GM18498 (cell line): Measurements from ENCODE around the gene SMIM9.
"Not testable (repeated sequence)": the region's sequence is repeated elsewhere in the genome, so short reads cannot be mapped to it uniquely, and the experiment has no call there.

Experiments
- ATAC-seq: cut with Tn5 transposase; IDR thresholded peaks from one replicate; pipeline ENCODE4 v1.9.1; 2021; ENCODE audit warnings: mild to moderate bottlenecking, moderate library complexity; ENCODE audit not compliant: unreplicated experiment

The SMIM9 gene

DNA sequence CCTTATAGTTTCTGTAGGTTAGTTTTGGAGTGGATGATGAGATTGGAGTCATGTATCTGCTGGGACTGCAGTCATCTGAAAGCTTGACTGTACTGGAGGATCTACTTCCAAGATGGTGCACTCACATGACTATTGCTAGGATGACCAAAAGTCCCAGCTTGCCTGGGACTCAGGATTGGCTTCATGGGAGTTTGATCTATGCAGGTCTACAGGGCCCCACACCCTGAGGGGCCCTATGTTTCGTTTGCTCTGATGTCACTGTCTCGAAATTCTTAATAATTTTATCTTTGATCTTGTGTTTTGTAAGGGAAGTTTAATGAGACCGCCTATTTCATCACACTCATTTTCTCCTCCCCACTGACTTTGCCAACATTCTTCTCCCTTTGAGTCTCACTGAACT lies at the start of gene SMIM9:
Gene SMIM9, minus strand, starts transcription at position 101 of the 400 bp plus-strand sequence. CDS start 3,806 bp downstream, outside the sequence.
- no peak for ATAC-seq

DNA sequence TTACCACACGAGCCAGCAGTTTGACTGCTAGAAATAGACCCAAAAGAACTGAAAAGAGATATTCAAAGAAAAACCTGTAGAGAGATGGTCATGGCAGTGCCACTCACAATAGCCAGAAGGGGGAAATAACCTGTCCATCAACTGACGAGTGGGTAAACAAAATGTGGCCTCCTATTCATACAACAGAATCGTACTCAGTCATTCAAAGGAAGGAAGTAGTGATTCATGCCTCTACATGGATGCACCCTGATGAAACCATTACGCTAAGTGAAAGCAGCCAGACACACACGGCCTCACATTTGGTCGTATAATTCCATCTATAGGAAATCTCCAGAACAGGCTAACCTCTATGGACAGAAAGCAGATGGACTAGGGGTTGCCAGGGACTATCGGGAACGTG lies 49.6 kb upstream of the SMIM9 start:
- not testable (repeated sequence) for ATAC-seq

DNA sequence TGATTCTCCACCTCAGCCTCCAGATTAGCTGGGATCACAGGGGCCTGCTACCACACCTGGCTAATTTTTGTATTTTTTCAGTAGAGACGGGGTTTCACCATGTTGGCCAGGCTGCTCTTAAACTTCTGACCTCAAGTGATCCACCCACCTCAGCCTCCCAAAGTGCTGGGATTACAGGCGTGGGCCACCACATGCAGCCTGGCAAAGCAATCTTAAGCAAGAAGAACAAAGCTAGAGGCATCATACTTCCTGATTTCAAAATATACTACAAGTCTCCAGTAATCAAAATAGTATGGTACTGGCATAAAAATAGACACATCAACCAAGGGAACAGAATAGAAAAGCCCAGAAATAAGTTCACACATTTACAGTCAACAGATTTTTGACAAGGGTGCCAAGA lies 38.9 kb upstream of the SMIM9 start:
- no peak for ATAC-seq

DNA sequence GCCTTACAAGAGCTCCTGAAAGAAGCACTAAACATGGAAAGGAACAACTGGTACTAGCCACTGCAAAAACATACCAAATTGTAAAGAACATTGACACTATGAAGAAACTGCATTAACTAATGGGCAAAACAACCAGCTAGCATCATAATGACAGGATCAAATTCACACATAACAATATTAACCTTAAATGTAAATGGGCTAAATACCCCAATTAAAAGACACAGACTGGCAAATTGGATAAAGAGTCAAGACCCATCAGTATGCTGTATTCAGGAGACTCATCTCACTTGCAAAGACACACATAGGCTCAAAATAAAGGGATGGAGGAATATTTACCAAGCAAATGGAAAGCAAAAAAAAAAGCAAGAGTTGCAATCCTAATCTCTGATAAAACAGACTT lies 34.1 kb upstream of the SMIM9 start:
- not testable (repeated sequence) for ATAC-seq

DNA sequence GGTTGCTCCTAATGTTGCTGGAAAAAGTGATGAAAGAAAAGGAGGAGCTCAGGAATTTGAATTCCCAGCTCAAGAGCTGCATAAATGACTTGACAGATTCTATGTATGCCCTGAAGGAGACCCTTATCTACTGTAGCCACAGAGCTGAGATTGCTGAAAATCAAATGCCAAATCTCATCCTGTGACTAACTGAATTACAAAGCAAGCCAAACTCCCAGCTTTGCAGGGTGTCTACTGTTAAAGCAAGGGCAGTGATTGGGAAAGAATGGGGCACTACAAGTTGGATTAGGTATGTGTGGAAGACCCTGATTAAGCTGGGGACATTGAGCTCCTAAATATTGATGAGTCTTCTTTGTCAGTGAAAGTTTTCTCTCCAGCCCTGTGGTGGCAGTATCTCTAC lies 20.8 kb upstream of the SMIM9 start:
- ATAC-seq, result no peak

DNA sequence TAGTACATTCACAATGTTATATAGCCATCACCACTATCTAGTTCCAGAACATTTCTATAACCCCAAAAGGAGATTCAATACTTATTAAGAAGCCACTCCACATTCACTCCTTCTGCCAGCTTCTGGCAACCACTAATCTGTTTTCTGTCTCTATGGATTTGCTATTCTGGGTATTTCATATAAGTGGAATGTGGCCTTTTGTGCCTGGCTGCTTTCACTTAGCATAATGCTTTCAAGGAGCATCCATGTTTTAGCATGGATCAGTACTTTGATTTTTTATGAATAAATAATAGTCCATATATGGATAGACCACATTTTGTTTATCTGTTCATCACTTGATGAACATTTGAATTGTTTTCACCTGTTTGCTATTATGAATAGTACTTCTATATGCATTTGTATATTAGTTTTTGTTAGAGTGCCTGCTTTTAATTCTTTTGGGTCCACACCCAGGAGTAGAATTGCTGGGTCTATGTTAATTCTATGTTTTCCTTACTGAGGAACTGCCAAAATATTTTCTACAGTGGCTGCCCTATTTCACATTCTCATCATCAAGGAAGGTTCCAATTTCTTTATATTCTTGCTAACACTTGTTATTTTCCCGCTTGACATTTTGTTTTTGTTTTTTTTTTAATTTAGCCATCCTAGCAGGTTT lies 16.6 kb upstream of the SMIM9 start:
- ATAC-seq, result no peak

DNA sequence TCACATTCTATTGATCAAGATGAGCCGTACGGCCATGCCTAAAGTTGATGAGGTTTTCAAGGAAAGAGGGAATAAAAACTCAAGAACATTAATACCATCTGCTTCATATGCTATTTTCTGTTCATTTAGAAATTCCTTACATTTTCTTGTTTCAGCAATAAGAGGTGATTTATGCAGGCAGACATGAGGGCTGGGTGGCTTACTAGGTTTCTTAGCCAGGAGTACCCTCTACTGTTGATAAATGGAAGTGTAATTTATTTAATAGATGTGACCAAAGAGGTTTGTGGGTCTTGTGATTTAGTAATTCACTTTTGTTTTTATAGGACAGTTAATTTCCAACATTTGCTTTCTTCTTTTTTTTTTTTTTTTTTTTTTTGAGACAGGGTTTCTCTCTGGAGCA lies 6.4 kb upstream of the SMIM9 start:
- no peak for ATAC-seq

DNA sequence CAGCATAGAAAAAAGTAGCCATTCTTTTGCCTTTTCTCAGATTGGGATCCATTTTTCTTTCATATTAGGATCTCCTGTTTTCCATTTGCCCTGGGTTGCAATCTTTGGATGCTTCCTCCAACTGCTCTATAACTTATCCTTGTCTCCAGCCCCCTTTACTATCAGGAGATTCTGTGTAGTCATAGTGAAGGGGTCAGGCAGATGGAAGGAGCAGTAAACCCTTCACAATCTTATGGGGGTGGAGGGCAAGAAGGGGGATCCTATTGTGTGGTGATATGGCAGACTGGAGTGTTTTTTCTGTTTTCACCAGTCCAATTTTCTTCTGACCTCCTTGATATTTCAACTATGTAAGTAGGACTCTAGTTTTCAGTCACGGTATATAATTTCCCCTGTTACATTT lies 1.7 kb upstream of the SMIM9 start:
- ATAC-seq, result no peak

DNA sequence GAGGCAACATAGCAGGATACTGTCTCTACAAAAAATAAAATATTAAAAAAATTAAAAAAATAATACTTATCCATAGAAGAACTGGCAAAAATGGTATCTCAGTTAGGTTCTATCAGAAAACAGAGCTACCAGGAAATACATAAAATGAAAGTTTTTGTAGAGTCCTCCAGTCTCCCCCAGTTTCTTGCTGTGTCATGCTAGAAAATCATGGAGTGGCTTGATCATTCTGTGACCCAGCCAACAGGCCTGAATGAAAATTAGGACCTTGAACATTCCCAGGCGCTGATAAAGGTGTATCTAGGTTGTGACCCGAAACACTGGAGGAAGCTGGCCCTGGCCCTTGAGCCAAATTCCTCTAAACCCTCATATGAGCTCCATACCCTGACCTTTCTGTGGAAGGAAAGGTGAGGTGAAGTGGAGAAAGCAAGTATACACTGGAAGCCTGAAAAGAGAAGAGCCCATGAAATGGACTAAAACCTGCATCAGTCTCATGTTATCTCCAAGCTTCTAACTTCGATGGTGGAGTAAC lies 652 bp downstream of the SMIM9 start:
- no peak for ATAC-seq

DNA sequence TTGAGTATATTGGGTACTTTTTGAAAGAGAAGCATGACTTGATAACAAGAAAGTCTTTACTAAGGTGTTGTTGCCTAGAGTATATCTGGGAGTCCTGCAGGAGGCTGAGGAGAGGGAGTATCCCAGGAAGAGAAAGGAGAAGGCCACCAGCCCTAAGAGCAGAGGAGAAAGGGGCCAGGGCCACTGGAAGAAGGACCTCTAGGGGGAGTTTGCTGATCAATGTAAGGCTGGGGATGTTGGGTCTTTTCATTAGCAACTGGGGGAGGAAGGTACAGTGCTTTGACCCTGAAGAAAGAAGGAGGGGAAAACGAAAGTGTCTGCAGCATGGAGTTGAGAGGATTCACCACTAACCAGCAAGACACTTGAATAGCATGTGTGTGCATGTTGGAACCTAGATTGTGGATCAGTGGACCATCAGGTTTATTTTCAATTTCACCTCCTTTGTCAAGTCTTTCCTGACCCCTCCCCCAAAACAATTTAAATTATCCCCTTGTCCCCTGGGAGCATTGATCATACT lies 4.5 kb downstream of the SMIM9 start:
- ATAC-seq, result no peak

DNA sequence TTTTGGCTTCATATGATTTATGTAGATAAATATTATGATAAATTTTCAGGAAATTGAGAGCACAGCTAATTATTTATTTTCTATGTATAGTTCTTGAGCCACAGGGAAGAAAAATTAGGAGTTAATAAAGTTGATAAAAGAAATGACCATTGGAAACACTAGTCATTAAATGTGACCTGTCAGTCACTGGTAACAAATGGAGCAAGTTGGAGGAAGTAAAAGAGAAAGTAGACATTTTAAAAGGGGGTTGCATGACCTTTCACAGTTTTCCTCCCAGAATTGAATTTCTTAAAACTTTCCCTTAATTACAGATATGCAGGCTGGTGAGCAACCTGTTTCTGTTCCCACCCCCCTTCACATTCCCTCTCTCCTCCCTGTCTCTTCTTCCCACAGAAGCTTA lies 5.3 kb downstream of the SMIM9 start:
- no peak for ATAC-seq

DNA sequence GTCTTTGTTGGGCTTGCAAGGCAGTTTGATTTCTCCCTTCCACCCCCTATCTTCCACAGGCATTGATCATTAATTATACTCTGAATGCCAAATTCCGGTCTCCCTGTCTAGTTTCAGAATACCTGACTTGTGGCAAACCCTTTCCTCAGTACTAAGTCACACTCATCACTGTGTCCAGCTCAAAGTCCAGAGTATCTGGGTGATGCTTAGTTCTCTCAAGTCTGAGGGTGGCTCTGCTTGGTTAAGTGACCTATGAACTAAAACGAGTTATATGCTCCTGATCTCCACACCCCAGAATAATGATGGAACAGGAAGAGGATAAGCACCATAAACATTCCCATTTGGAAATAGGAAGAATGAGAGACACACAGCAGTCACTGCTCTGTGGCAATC lies 6.5 kb downstream of the SMIM9 start:
- peak; percentile 28 for ATAC-seq

DNA sequence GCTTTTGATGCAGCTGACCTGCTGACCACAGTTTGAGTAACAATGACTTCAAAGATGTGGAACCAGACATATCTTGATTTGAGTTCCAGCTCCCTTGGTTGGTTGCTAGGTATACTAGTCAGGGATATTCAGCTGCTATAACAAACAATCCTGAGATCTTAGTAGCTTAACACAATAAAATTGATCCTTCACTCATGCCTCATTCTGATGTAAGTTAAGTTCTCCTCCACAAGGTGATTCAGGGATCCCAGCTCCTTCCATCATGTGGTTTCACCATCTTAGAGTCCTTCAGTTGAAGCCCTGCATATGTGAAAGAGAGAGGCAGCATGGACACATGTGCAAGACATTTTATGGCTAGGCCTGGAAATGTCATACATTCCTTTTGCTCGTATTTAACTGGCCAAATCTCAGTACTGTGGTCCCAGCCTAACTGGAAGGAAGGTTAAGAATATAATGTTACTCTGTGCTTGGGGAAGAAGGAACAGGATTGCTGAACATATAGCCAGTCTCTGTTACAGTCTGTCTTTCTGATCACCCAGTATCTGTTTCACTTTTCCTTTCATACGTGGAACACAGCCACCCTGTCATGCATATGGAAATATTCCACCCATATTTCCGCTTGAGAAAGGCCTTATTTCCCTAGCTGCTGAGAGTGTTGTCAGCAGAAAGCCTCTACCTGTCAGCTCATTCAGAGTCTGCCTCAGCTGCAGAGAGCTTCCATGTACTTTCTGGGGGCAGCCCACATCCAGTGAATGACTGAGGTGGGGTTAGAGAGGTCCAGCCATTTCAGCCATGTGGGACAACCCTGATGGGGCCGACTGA lies 7.1 kb downstream of the SMIM9 start:
- ATAC-seq, result peak; percentile 96

DNA sequence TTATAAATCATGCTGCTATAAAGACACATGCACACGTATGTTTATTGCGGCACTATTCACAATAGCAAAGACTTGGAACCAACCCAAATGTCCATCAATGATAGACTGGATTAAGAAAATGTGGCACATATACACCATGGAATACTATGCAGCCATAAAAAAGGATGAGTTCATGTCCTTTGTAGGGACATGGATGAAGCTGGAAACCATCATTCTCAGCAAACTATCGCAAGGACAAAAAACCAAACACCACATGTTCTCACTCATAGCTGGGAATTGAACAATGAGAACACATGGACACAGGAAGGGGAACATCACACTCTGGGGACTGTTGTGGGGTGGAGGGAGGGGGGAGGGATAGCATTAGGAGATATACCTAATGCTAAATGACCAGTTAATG lies 8.9 kb downstream of the SMIM9 start:
- ATAC-seq, result not testable (repeated sequence)

DNA sequence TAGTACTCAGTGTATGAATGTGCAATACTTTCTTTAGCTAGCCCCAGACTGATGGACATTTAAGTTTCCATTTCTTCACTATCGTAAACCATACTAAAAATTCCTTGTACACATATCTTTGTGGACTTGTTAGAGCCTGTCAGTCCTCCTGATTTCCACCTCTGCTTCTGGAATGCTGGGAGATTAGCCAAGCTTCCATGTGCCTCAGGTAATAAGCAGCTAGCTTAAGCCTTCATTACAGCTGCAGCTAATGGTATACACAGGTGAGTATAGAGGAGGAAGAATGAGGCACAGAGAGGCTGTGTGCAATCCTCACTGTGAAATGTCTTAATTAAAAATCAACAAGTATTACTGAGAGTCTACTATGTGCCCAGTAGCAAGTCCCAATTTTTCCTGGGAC lies 9.8 kb downstream of the SMIM9 start:
- ATAC-seq, result no peak

DNA sequence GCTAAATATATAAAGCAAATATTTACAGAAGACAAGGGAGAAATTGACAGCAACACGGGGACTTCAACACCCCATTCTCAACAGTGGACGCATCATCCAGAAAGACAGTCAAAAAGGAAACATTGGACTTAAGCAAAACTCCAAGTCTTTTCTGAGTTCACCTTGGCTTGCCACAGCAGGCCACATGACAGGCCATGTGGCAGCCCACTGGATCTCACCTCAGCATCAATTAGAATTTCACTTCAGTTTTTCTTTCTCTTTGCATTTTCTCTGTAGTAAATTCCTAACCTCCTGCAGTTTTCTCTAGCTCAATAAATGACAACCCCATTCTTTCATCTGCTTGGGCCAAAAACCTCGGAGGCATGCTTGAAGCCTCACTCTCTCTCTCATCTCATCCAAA lies 12.4 kb downstream of the SMIM9 start:
- ATAC-seq, result no peak

DNA sequence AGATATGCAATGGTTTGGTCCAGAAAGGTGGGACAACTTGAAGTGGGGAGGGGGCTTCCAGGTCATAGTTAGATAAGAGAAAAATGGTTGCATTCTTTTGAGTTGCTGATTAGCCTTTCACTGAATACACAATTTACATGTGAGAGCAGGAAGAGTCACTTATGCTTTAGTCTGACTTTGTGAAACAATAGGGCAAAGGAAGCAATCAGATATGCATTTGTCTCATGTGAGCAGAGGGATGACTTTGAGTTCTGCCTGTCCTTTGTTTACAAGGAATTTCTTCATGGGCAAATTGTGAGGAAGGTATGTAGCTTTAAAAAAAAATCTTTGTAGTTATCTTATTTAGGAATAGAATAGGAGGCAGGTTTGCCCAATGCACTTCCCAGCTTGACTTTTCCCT lies 12.9 kb downstream of the SMIM9 start:
- ATAC-seq, result no peak

DNA sequence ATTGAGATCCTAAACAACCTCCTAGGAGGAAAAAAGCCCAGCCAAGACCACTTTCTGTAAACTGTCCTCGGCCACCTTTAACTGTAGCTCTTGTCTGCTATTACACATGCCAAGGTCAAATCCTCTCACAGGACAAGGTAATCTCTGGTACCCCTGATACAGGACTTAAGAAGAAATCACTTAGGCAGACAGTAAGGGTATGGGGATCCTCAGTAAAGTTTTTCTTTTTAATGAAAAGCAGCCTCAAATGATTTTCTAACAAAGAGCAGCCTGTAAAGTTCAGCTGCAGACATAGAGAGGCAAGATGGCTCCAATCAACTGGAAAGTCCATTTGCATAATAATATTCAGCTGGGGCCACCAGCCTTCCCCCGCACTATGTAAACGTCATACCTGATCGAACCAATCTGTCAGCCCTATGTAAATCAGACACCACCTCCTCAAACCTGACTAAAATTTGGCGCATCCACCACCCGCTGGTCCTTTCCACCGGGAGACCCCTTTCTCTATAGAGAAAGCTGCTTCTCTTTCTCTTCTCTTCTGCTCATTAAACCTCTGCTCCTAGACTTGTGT lies 14.6 kb downstream of the SMIM9 start:
- ATAC-seq, result no peak

DNA sequence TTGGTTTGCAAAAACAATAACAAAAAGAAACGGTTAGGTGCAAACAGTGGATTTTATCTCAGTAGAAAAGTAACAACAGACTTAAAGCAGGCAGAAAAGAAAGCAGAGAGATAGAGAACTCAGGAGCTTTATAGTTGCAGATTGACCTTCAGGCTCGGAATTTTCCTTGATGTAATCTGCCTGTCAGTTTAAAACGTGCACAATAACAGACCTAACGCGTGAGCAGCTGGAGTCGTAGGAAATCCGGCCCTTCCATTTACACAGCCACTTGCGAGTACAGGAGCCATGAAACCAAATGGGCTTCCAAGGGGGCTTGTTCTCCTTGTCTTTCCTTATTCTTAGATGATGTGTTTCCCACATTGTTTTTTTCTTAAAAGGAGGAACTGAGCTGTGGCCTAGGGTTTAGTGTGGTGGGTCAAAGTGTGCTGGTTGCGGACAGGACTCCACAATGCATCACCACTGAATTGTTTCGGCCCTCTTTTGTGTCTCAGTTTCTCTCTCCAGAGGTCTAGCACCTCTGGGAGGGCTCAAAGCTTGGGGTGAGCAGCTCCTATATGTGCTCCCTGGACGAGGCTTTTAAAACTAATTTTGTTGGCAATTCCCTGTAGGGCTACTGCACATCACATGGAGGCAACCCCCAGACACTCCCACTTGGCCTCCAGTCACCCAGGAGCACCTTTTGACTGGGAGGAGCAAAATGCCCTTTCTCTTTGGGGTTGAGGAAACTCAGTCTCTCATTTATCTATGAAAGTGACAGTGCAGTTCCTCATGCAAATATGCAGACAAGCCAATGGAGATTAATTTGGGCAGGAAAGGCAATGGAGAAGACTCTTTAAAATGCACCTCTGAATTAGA lies 15.3 kb downstream of the SMIM9 start:
- ATAC-seq, result no peak

DNA sequence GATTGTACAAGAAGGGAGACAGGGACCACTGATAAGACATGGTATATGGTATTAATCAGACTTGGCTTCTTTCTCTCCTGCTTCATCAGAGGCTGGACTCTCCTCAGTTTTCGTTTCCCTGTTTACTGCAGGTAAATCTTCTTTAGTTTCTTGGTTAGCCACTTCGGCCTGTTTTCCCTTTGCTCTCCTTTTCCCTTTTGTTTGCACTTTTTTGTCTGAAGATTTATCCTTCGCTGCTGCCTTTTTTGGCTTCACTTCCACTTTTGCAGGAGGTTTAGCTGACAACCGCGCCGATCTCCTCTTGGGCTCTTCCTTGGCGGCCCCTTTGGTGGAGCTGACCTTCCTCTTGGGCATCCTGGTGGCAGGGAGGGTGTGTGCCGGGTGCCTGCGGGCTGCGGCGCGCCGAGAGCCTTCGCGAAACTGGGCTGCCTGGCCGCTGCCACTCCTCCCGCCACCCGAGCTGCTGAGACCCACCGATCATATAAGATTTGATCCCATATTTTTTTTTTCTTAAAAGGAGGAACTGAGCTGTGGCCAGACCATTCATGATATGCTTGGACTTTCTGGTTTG lies 17.3 kb downstream of the SMIM9 start:
- not testable (repeated sequence) for ATAC-seq
